Nephron (organoid): ENCODE data around the gene ERBB4.

Experiments
- H3K27ac Mint-ChIP-seq, 3 experiments: 2 replicates each; pipeline ENCODE4 v1.8.0; 2020; ENCODE audit warnings: mixed read lengths in 3 of 3, mild to moderate bottlenecking in 2 of 3, moderate library complexity in 1 of 3
- H3K27me3 Mint-ChIP-seq: 2 replicates; pipeline ENCODE4 v1.8.0; 2021; ENCODE audit warnings: low read depth, mild to moderate bottlenecking, moderate library complexity, mixed read lengths
- H3K36me3 Mint-ChIP-seq: 2 replicates; pipeline ENCODE4 v1.8.0; 2020; ENCODE audit warnings: low read depth, mixed read lengths
- H3K4me1 Mint-ChIP-seq: 2 replicates; pipeline ENCODE4 v1.8.0; 2020; ENCODE audit warnings: mixed read lengths
- H3K4me3 Mint-ChIP-seq, 3 experiments: 2 replicates each; pipeline ENCODE4 v1.8.0; 2020; ENCODE audit warnings: mild to moderate bottlenecking in 3 of 3, mixed read lengths in 3 of 3, moderate library complexity in 2 of 3
- H3K9me3 Mint-ChIP-seq: 2 replicates; pipeline ENCODE4 v1.8.0; 2020; ENCODE audit warnings: mixed read lengths
- CTCF ChIP-seq, 3 experiments: fragments of 200-600 bp; sonication (generic); IDR thresholded peaks; one replicate each; pipeline ENCODE4 v1.5.0; 2021; ENCODE audit warnings: antibody characterized with exemption in 3 of 3; ENCODE audit not compliant: unreplicated experiment in 3 of 3

The ERBB4 gene

DNA sequence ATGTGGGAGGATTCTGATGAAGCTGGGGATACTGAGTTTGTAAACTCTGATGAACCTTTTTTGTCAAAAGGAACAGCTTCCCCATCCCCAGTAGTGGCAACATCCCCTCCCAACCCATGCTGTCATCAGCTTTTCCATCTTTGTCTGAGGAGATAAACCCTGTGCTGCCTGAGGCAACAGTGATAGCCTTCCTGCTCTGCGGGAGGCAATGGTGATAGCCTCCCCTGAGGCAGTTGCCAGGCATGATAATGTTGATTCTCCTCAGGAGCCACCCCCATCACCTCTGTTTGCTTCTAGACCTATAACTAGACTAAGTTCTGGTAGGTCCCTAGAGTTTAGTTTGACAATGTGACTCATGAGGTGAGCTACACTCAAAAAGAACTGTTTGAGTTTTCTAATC lies 97.5 kb downstream of the ERBB4 start:
- H3K36me3 Mint-ChIP-seq: peaks cover 43% of the 10 kb centered on the region
- H3K4me3 Mint-ChIP-seq: no peak overlapping the region
- no peaks in the 10 kb centered on the region for H3K27me3 Mint-ChIP-seq
- peaks cover 19% of the 10 kb centered on the region for H3K9me3 Mint-ChIP-seq
- H3K4me1 Mint-ChIP-seq: no peaks in the 10 kb centered on the region
- TF ChIP-seq CTCF (IDR thresholded peaks at IDR 0.05; ENCODE audit: unreplicated experiment in 3 of 3): no peak
- H3K27ac Mint-ChIP-seq: no peak overlapping the region

DNA sequence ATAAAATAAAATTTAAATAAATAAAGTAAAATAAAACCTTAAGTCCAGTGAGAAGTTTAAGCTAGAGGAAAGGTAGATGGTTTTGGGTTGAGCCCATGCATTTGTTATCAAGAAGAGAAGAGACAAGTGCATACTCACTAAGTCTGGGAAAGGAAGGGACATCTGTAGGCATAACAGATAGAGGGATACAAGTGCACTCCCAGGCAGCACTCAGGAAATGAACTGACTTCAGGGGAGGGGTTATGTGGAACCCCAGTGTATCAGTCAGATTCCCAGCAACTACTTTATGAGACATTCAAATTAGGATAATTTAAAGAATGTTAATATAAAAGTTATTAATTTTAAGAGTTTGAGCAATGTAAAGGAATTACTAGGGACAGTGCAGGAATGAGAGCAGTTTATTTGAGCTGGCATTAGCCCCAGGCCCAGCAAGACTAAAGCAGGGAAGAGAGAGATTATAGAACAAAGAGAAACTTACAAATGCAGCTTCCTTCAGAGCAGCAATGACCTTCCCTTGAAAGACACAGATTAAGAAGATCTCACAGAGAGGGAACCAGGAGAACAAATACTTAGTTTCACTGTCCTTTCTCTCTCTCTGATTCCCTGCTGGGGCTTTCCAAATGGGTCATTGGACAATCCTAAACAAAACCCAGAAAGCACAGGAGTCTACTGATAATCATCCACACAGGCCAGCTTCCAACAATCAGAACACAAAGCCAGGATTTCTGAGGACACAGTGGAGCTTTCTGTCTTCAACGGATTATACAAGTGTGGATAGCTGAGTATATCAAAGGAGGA lies 109.7 kb downstream of the ERBB4 start:
- Mint-ChIP-seq H3K36me3 (peaks cover 3% of the 10 kb centered on the region), H3K4me1 (no peaks in the 10 kb centered on the region), H3K27ac (peak overlapping the region in 1 of 3 experiments; percentile 35), H3K9me3 (peaks cover 4% of the 10 kb centered on the region), H3K27me3 (no peaks in the 10 kb centered on the region), H3K4me3 (no peak overlapping the region)
- TF ChIP-seq CTCF (IDR thresholded peaks at IDR 0.05; ENCODE audit: unreplicated experiment in 3 of 3): no peak

DNA sequence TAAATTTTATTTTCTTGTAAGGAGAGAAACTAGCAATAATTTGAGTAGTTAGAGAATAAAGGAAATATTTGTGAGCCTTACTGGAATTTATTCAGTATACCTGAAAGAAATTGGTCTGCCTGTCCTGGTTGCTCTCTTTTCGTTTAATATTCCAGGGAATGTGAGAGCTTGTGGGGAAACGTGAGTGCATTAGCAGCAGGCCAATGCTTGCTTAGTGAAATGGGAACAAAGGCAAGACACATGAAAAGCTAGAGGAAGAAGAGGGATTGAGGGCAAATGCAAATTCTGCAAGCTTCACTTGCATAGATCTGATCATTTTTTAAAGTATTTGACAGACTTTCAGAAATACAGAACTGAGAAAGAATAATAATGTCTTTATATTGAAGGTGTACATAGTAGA lies 111.0 kb downstream of the ERBB4 start:
- Mint-ChIP-seq H3K27me3 (no peaks in the 10 kb centered on the region), H3K9me3 (peaks cover 4% of the 10 kb centered on the region), H3K36me3 (peaks cover 3% of the 10 kb centered on the region), H3K4me1 (no peaks in the 10 kb centered on the region), H3K4me3 (no peak overlapping the region), H3K27ac (no peak overlapping the region)
- TF ChIP-seq CTCF (IDR thresholded peaks at IDR 0.05; ENCODE audit: unreplicated experiment in 3 of 3): no peak

DNA sequence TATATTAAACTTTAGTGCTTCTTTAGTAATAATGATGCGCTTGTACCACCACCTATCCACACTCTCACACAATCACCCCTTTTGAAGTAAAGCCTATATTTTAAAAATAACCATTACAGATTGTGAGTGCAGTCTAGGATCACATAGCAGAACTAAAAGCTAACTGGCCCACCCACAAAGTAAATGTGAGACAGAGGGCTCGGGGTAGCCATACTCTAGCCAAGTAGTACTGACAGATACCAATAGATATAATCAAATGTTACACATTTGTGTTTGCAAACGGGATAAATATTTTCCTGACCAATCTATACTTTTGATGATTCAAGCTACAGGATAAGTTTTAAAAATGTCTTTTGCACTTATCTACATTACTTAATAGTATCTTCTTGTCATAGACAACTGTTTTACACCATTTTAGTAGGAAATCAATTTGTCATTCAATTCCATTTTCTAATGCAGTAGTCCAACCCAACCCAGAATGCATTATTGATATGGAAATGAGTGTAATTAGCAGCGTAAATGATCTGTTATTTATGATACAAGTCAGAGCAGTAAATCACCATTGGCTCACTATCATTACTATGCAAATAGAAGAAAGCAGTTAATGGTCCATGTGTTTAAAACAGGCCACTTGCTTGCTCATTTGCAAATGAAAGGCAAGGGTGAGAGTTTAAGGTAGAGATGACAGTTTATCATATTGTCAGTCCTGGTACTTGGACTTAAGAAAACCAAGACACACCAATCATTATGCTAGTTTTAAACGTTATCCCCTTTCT lies 111.8 kb downstream of the ERBB4 start:
- Mint-ChIP-seq H3K9me3 (peaks cover 4% of the 10 kb centered on the region), H3K27me3 (no peaks in the 10 kb centered on the region), H3K4me3 (no peak overlapping the region), H3K4me1 (no peaks in the 10 kb centered on the region), H3K27ac (no peak overlapping the region), H3K36me3 (peaks cover 3% of the 10 kb centered on the region)
- no peak for TF ChIP-seq CTCF (IDR thresholded peaks at IDR 0.05; ENCODE audit: unreplicated experiment in 3 of 3)

DNA sequence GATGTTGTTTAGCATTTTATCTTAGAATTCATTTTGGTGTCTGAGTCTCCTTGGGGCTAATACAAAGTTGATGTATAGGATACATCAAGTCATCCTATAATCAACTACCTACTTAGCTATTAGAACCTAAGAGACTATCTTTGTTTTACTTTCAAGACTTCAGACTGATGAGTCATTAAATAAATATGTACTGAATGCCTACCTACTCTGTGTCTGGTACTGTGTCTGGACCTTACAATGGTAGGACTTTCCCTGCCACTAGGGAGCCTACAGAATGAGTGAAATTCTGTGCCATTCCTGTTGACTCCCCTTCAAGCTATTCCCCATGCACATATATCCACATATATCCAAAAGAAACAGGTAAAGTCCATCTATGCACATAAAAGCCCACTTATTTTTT lies 114.5 kb downstream of the ERBB4 start:
- H3K36me3 Mint-ChIP-seq: peaks cover 3% of the 10 kb centered on the region
- no peaks in the 10 kb centered on the region for H3K27me3 Mint-ChIP-seq
- H3K4me3 Mint-ChIP-seq: no peak overlapping the region
- H3K27ac Mint-ChIP-seq: no peak overlapping the region
- H3K9me3 Mint-ChIP-seq: peaks cover 4% of the 10 kb centered on the region
- no peaks in the 10 kb centered on the region for H3K4me1 Mint-ChIP-seq
- no peak for TF ChIP-seq CTCF (IDR thresholded peaks at IDR 0.05; ENCODE audit: unreplicated experiment in 3 of 3)
